Inferior parietal cortex (tissue), 1 donor: Measurements from ENCODE around the gene STK11.

ENCODE experiments used
- DNase-seq: peaks from one replicate; pipeline ENCODE4 v3.0.0-alpha.2; 2016; ENCODE audit errors: extremely low spot score

Gene STK11

GRCh38 chr19:1249990-1250436 lies 44.4 kb downstream of the STK11 start:
- DNase-seq: no peak

- no peak for DNase-seq
Observed at GRCh38 chr19:1250437-1251260, 45.1 kb downstream of the STK11 start.

GRCh38 chr19:1251330-1252220 lies 46.0 kb downstream of the STK11 start:
- DNase-seq: no peak

GRCh38 chr19:1252221-1252820 lies 46.7 kb downstream of the STK11 start:
- no peak for DNase-seq

GRCh38 chr19:1252821-1253513 lies 47.4 kb downstream of the STK11 start:
- no peak for DNase-seq

GRCh38 chr19:1253514-1254080 lies 48.0 kb downstream of the STK11 start:
- DNase-seq: no peak

GRCh38 chr19:1254081-1254527 lies 48.5 kb downstream of the STK11 start:
- DNase-seq: no peak

GRCh38 chr19:1254530-1255185 lies 49.1 kb downstream of the STK11 start:
- no peak for DNase-seq

GRCh38 chr19:1255186-1256161 lies 49.9 kb downstream of the STK11 start:
- DNase-seq: no peak

- no peak for DNase-seq
Observed at GRCh38 chr19:1256646-1257474, 51.3 kb downstream of the STK11 start.

GRCh38 chr19:1257475-1258162 lies 52.0 kb downstream of the STK11 start:
- no peak for DNase-seq

GRCh38 chr19:1258163-1258492 lies 52.5 kb downstream of the STK11 start:
- DNase-seq: no peak

- DNase-seq: no peak
Observed at GRCh38 chr19:1258707-1259205, 53.2 kb downstream of the STK11 start.

GRCh38 chr19:1259206-1259875 lies 53.8 kb downstream of the STK11 start:
- DNase-seq: no peak

GRCh38 chr19:1259876-1260748 lies 54.5 kb downstream of the STK11 start:
- no peak for DNase-seq
